BE2C (cell line): ENCODE measurements around the gene ZNF629.

Experiments used
- DNase-seq: peaks from one replicate; pipeline ENCODE4 v3.0.0-alpha.2; 2020
- H3K27me3 ChIP-seq: fragments of 250-450 bp; sonication (Bioruptor Pico); 2 replicates; pipeline ENCODE4 v1.5.1; 2020; ENCODE audit warnings: mild to moderate bottlenecking
- H3K36me3 ChIP-seq: fragments of 250-450 bp; sonication (Bioruptor Pico); 2 replicates; pipeline ENCODE4 v1.5.1; 2020; ENCODE audit warnings: mild to moderate bottlenecking
- H3K4me1 ChIP-seq: fragments of 250-450 bp; sonication (Bioruptor Pico); 2 replicates; pipeline ENCODE4 v1.5.1; 2020
- H3K4me3 ChIP-seq: 2 replicates; pipeline ENCODE4 v1.5.1; 2011; ENCODE audit warnings: low read depth, low read length
- H3K9me3 ChIP-seq: fragments of 250-450 bp; sonication (Bioruptor Pico); 2 replicates; pipeline ENCODE4 v1.5.1; 2020
- TF ChIP-seq, protein P1 (sequence below): IDR thresholded peaks from 2 replicates; pipeline ENCODE4 v1.5.1; 2012; ENCODE audit warnings: mild to moderate bottlenecking, low read depth, low read length

Gene ZNF629

DNA sequence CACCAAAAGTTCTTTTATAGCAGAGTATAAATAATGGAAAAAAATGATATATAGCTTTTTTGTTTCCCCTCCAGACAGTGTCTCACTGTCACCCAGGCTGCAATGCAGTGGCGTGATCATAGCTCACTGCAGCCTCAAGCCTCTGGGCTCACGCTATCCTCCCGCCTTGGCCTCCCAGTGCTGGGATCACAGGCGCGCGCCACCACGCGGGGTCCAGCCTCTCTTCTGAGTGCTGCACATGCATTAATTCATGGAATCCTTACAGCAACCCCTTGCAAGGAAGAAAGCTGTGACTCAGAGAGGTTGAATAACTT is 18.0 kb upstream of the ZNF629 start:
- no peaks in the 10 kb centered on the region for H3K27me3 ChIP-seq
- no peaks in the 10 kb centered on the region for H3K4me1 ChIP-seq
- H3K9me3 ChIP-seq, result no peaks in the 10 kb centered on the region
- TF ChIP-seq, protein P1, sequence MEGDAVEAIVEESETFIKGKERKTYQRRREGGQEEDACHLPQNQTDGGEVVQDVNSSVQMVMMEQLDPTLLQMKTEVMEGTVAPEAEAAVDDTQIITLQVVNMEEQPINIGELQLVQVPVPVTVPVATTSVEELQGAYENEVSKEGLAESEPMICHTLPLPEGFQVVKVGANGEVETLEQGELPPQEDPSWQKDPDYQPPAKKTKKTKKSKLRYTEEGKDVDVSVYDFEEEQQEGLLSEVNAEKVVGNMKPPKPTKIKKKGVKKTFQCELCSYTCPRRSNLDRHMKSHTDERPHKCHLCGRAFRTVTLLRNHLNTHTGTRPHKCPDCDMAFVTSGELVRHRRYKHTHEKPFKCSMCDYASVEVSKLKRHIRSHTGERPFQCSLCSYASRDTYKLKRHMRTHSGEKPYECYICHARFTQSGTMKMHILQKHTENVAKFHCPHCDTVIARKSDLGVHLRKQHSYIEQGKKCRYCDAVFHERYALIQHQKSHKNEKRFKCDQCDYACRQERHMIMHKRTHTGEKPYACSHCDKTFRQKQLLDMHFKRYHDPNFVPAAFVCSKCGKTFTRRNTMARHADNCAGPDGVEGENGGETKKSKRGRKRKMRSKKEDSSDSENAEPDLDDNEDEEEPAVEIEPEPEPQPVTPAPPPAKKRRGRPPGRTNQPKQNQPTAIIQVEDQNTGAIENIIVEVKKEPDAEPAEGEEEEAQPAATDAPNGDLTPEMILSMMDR, result no peak
- no peak for DNase-seq
- H3K36me3 ChIP-seq, result no peaks in the 10 kb centered on the region
- H3K4me3 ChIP-seq, result peak overlapping the region; percentile 91

- Histone ChIP-seq H3K9me3 (no peaks in the 10 kb centered on the region), H3K27me3 (no peaks in the 10 kb centered on the region), H3K36me3 (no peaks in the 10 kb centered on the region), H3K4me3 (no peak overlapping the region), H3K4me1 (no peaks in the 10 kb centered on the region)
- TF ChIP-seq, protein P1, result no peak
- no peak for DNase-seq
Observed at GRCh38 chr16:30802936-30803335, 15.9 kb upstream of the ZNF629 start.

DNA sequence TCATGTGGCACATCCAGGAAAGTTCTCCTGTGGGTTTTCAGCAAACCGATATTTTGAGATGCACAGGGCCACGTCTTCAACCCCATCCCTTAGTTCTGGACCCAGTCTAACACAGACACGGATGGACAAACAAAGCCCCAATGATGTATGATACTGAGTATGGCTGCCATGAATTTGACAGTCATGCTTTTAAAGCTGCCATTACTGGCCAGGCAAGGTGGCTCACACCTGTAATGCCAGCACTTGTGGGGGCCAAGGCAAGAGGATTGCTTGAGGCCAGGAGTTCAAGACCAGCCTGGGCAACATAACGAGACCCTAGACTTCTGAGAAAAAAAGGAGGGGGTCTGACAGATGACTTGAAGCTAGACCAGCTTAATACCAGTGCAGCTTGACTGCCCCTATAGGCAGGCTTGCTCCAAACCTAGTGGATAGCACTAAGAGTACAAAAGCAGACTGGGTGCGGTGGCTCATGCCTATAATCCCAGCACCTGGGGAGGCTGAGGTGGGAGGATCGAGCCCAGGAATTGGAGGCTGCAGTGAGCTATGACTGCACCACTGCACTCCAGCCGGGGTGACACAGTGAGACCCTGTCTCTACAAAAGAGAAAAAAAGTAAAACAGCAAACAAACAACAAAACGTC is 10.8 kb upstream of the ZNF629 start:
- TF ChIP-seq, protein P1, result peak; percentile 34
- Histone ChIP-seq H3K4me3 (no peak overlapping the region), H3K36me3 (no peaks in the 10 kb centered on the region), H3K27me3 (no peaks in the 10 kb centered on the region), H3K4me1 (no peaks in the 10 kb centered on the region), H3K9me3 (no peaks in the 10 kb centered on the region)
- DNase-seq, result no peak

- TF ChIP-seq, protein P1, result no peak
- Histone ChIP-seq H3K4me3 (no peak overlapping the region), H3K9me3 (no peaks in the 10 kb centered on the region), H3K4me1 (no peaks in the 10 kb centered on the region), H3K36me3 (no peaks in the 10 kb centered on the region), H3K27me3 (no peaks in the 10 kb centered on the region)
- DNase-seq, result no peak
Observed at GRCh38 chr16:30794634-30795033, 7.6 kb upstream of the ZNF629 start.

GRCh38 chr16:30793508-30794069 is 6.6 kb upstream of the ZNF629 start:
- TF ChIP-seq, protein P1, result no peak
- Histone ChIP-seq H3K27me3 (no peaks in the 10 kb centered on the region), H3K4me3 (no peak overlapping the region), H3K9me3 (no peaks in the 10 kb centered on the region), H3K36me3 (no peaks in the 10 kb centered on the region), H3K4me1 (no peaks in the 10 kb centered on the region)
- DNase-seq, result no peak

GRCh38 chr16:30787613-30788378 is 791 bp upstream of the ZNF629 start:
- no peaks in the 10 kb centered on the region for H3K9me3 ChIP-seq
- peaks cover 10% of the 10 kb centered on the region for H3K36me3 ChIP-seq
- no peaks in the 10 kb centered on the region for H3K27me3 ChIP-seq
- no peak for DNase-seq
- peak overlapping the region; percentile 97 for H3K4me3 ChIP-seq
- TF ChIP-seq, protein P1, result no peak
- H3K4me1 ChIP-seq, result no peaks in the 10 kb centered on the region
